HG03159 (cell line): ENCODE results near the gene EFR3B.
"Not testable (repeated sequence)": the region's sequence is repeated elsewhere in the genome, so short reads cannot be mapped to it uniquely, and the experiment has no call there.

Source experiments
- ATAC-seq: cut with Tn5 transposase; IDR thresholded peaks from one replicate; pipeline ENCODE4 v1.9.1; 2021; ENCODE audit warnings: mild to moderate bottlenecking, moderate library complexity; ENCODE audit not compliant: unreplicated experiment

EFR3B gene

GRCh38 chr2:25141120-25141519, 99.2 kb downstream of the EFR3B start:
- no peak for ATAC-seq

DNA sequence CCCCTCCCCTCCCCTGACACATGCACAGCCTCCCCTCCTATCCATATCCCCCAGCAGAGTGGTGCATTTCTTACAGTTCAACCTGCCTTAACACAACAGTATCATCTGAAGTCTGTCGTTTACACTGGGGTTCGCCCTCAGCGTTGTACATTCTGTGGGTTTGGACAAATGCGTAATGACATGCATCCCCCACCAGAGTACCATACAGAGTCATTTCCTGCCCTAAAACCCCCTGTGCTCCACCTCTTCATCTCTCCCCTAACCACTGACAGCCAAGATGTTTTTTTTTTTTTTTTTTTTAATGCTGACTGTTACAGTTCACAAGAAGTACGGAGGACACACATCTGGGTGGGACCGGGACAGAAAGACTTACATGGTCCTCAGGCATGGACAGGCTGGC, 103.9 kb downstream of the EFR3B start:
- no peak for ATAC-seq

- ATAC-seq = no peak
These were observed 105.0 kb downstream of the EFR3B start for GRCh38 chr2:25146896-25147295.

- no peak for ATAC-seq
These were observed 107.8 kb downstream of the EFR3B start for GRCh38 chr2:25149646-25150045.

DNA sequence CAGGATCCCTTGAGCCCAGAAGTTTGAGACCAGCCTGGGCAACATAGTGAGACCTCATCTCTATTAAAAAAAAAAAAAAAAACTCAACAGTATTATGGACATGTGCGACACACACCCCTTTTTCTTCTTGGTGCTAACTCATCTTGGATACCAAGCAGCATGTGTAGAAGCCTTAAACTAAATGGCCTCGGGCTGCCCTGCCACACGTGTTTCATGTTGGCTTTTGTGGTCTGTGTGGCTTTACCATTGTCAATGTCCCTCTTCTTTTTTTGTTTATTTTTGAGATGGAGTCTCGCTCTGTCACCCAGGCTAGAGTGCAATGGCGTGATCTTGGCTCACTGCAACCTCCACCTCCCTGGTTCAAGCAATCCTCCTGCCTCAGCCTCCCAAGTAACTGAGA, 109.1 kb downstream of the EFR3B start:
- ATAC-seq = not testable (repeated sequence)

DNA sequence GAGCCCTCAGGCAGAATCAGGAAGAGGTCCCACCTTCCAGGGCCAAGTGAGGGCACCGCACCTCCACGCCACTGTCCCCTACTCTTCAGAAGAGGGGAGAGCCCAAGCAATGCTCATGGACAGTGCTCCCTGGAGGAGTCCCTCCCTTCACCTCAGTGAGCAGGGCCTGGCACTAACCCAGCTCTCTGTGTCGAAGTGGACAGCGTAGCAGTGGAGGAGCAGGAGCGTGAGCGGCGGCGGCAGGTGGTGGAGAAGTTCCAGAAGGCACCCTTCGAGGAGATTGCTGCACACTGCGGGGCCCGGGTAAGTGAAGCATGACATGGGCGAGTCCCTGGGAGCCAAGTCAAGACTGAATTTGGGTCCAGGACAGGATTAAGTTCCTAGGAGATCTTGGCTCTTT, 109.8 kb downstream of the EFR3B start:
- ATAC-seq = no peak

DNA sequence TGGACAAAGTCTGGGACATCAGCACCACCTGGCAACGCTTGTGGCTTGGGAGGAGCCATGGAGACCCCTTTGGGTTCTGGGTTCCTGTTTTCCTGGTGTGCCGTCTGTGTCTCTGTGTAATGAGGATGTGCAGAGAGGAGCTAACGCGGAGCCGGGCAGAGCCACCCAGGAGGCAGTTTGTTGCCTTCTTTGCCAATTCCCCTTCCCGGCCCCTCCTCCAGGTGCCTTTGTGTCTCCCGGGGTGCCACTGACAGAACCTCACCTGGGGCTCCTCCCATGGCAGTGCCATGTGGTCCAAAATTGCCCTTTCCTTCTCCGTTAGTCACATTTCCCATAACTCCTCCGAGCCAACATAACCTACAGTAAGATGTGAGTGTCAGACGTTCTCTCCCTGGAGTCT, 113.5 kb downstream of the EFR3B start:
- no peak for ATAC-seq

DNA sequence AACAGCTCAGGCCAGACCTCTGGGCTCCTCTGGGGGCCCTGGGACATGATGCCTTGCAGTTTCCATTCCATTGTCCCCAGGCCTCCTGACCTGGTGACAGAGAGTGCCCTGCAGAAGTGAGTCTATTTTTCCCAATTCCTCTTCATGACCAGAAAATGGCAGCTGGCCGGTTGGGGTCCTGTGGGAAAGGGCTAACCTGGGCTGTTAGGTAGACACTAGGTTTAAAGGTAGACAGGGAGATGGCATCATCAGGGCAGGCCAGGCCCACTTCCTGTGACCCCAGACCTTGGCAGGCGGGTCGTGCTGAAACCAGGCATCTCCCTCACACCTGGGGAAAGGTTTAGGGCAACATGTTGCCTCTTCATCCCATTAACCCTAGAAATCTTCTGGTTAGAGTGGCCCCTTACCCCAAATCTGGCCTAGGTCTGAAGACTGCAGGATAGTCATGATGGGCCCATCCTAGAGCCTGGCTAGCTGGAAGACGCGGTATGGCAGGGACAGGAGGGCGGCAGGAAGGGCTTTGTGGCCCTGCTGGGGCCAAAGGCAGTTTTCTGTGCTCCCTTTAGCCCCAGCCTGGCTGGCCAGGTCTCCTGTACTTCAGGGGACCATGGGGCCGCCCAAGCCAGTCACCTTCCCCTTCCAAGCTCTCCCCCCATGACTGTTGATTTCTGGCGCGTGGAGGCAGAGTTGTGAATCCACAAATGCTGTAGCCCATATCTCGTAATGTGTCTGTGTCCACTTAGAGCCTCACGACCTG, 116.4 kb downstream of the EFR3B start:
- no peak for ATAC-seq

- ATAC-seq = no peak
These were observed 118.1 kb downstream of the EFR3B start for GRCh38 chr2:25159949-25160348.

DNA sequence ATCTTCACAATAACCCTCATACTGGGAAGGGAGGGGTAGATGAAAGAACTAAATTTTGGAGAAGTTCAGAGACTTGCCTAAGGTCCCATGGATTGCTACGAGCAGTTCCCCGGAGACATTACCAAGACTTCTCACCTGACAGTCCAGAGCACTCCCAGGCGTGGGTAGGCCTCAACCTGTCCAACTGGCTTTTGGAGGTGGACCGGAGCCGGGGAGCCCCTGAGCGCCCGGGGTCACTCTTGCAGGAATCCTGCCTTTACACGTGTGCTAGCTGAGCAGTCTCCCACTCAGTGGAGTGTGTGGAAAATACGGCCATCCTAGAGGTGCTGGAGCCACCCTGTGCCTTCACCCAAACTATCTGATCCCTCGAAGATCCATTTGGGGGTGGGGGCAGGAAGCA, 118.5 kb downstream of the EFR3B start:
- ATAC-seq = no peak

DNA sequence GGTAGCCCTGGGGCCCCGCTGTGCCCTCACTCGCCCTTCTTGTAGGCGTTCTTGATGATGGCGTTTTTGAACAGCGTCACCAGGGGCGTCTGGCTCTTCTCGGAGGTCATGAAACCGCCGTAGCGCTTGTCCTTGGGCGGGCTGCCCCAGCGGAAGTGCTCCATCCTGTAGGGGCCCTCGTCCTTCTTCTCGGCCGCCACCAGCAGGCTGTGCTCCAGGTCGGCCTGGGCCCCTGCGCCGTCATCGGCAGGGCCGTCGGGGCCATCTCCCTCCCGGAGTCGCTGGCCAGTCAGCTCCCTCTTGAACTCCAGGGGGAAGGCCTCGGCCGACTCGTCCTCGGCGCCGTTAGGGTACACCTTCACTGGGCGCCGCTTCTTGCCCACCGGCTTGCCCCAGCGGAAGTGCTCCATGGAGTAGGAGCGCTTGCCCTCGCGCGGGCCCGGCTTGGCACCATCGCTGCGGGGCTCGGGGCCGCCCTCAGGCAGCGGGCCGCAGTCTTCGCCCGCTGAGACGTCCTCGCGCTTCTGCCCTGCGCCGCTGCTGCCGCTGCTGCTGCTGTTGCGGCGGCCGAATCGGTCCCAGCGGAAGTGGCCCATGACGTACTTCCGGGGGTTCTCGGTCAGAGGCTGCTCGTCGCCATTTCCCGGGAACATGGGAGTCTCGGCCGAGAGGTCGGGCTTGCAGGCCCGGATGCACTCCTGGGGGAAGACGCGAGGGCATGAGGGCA, 119.3 kb downstream of the EFR3B start:
- ATAC-seq = peak; percentile 54

DNA sequence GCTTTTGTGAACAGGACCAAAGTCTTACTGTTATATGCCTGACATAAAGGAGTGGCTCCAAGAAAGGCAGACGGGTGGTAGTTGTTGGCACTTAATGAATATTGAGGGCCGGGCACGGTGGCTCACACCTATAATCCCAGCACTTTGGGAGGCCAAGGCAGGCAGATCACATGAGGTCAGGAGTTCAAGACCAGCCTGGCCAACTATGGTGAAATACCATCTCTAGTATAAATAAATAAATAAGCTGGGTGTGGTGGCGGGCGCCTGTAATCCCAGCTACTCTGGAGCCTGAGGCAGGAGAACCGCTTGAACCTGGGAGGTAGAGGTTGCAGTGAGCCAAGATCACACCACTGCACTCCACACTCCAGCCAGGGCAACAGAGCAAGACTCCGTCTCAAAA, 120.2 kb downstream of the EFR3B start:
- not testable (repeated sequence) for ATAC-seq

DNA sequence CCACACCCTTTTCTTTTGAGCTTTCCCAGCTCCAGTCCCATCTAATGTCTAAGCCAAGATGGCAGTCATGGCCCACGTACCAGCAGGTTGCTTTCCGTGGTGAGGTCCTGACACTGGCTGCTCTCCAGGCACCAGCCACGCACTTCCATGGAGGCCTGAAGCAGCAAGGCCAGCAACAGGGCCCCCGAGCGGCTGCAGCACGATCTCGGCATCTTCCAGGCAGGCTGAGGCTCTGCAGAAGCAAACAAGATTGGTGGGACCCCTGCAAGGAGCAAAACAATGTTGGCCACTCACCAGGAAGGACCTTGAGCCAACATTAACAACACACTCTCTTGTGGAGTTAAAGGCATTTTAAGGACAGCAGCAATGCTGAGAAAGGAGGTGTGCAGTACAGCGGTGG, 122.7 kb downstream of the EFR3B start:
- ATAC-seq = no peak

DNA sequence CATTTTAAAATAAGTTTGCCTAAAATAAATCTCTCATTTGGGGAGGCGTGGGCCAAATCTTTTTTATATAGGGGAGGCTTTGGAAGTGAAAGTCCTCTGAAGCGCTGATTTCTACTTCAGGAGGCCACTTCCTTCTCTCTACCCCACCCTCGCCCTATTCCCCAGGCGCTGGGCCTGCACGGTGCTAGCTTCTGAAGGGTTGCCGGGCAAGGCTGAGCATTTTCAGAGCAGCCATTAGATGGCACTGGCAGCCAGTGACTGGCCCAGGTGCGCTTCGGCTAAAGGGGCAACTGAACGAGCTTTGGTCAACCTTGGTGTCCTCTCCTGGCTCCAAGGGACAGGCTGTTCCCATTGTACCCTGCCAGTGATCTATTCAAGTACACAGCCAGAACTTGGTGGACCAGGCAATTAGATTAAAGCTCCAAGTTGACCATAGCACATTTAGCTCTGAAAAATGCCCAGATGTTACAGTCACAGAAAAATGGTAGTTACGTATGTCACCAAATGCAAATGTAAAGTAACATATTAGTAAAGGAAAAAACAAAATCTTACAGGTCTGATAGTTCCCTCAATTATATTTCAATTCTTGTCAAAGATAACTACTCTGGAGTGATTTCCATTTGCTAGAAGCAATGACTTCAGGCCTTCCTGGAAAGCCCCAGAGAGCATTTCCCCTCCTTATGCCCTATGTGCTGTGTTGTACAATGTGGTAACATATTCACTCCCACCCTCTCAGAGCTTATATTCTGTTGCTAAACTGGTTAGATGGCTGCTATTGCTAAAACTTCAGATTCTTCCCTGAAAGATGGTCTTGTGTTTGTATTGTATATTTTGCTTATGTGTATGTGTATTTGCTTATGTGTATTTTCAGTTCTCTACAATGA, 124.4 kb downstream of the EFR3B start:
- peak; percentile 61 for ATAC-seq

DNA sequence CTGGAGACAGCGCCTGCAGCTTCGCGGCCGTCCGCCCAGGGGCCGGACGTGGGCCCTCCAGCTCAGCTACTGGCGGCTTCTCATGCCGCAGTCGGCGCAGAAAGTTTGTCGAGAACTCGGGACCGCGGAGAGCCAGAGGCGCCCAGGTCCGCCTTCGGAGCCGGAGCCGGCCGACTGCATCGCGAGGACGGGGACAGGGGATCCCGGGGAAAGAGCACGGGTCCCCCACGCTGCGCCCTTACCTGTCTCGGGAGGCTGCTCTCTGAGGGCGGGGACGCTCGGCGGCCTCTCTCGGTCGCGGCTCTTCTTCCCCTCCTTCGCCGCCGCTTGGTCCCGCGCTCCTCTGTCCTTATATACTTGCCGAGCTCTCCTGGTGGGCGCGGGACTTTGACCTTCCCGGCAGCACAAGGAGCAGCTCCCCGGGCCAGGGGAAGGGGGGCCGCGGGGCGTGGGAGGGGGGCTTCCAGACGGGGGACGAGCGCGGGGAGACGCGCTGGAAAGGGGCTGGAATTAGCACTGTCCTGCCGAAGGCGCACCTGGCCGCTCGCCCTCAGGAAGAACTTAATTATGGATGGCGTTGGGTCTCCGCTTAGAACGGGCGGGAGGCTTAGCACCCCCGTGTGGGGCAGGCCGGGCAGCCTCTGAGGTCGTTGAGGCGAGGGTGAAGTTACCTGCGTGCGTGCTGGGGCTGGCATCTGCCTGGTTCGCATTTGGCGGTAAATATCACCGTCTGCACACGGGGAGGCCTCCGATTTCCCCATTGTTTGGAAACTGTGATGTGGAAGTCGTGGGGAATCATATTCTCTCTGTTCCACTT, 126.6 kb downstream of the EFR3B start, which contains the start of gene POMC:
POMC (minus strand) TSS at position 325 of the 817 bp plus-strand sequence. CDS start 3,808 bp downstream, outside the sequence.
- ATAC-seq = no peak

DNA sequence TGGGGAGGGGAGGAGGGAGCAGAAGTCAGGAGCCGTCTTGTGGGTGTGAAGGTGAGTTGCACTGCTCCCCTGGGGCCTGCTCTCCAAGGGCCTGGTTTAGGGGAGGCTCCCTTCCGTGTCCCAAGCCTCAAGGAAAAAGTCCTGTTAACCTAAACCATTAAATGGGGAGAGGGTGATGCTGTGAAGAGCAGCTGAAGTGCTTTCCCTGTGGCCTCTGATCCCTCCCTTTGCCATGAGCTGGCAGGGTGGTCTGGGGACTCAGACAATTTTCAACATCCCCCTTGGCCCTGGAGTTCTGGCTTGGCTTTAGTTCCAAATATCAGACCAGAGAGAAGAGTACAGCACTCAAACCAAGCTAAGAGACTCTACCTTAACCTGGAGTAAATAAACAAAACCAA, 127.2 kb downstream of the EFR3B start:
- ATAC-seq = no peak

DNA sequence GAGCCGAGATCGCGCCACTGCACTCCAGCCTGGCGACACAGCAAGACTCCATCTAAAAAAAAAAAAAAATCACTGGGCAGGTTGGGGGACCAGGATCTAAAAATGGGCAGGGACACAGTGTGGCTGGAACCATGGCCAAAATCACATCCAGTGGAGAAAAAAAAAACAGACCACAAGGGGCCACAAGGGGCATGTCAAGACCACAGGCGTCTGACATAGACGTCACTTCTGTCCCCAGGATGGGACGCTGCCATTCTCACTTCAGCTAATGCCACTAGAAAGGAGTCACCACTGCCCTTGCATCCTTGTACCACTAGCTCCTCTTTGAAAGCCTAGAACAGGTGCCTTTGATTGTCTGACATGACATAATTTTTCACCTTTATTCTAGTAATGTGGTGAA, 129.0 kb downstream of the EFR3B start:
- ATAC-seq = no peak

- ATAC-seq = no peak
These were observed 131.8 kb downstream of the EFR3B start for GRCh38 chr2:25173719-25174118.

DNA sequence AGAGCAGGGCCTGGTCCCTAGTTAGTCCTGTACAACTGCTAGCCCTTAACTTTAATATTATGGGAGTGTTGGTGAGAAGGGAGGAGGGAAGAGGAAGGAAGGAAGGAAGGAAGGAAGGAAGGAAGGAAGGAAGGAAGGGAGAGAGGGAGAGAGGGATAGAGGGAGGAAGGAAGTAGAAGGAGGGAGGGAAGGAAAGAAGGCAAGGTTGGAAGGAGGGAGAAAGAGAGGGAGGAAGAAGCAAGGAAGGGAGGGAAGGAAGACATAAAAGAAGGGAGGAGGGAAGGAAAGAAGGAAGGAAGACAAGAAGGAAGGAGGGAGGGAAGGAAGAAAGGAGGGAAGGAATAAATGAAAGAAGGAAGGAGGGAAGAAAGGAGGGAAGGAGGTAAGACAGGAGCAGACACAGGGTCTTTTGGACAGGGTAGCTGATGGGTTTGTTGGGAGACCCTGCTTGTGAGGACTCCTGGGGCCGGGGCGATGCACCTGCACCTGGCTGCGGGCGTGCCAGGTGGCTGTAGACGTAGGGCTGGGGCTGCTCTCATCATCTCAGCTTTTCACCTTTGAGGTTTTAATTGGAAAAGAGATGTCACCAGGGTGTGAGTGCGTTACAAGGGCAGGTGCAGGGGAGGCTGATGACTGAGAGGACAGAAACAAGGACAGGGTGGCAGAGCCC, 132.5 kb downstream of the EFR3B start:
- ATAC-seq = no peak

GRCh38 chr2:25176138-25176537, 134.3 kb downstream of the EFR3B start:
- no peak for ATAC-seq
